HG03066 (cell line): ENCODE data around the gene SYNE2.

Experiments used
- ATAC-seq: cut with Tn5 transposase; IDR thresholded peaks from one replicate; pipeline ENCODE4 v1.9.1; 2021; ENCODE audit warnings: low read depth; ENCODE audit not compliant: unreplicated experiment

SYNE2 gene

DNA sequence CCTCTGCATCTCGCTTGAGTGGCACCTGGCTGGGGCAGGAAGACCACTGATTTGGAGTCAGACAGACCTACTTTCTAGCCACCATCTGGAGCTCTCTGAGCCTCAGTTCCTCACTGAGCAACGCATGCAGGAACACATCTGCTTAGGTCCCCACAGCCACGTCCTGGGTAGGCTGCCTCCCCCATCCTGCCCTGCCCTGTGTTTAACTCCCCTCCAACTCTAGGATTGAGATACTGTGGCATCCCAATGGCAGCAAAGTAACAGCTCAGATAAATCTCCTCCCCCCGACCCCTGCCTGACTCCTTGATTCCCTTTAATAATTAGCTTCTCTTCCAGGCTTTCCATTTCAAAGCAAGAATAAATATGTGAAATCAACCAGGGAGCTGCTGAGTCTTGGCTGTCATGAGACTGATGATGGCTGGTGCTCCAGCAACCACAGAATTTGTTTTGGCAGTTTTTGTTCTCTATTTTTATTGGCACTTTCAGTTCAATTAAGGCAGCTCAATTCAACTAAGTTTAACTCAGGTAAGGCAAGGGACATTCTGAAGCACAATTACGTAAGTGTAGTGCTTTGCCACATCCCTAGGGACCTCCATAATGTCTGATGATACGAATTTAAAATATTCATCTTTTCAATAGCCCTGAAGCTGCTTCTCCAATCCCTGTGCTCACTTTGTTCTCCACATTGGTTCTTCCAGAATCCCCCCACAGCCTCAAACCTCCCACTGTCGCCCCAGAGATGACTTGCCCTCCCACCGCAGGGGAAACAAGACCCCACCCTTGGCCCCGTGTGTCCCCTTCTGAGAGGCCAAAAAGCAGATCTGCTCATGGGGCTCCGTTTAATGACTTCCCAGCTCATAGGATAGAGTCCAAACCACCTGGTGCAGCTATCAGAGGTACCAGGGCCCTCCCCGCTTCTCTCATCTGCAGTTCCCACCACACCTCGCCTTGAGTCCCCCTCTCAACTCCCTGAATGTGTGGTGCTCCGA is 383.1 kb downstream of the SYNE2 start:
- ATAC-seq = peak; percentile 71

DNA sequence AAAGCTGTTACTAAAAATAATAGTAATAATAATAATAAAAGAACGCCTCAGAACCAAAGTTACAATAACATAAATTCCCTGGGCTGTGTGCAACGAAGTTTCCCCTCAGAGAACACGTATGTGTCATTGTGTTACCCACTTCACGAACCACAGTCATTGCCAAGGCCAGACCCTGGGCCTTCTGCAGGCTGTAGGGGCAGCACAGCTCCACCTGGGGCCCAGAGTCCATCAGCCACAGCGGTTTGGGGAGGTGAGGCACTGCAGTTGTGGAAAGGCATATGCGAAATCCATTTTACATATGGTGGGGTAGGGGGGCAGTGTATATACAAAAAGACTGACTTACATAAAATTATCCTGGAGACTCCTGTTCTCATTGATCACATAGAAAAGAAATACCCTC is 385.2 kb downstream of the SYNE2 start:
- no peak for ATAC-seq

DNA sequence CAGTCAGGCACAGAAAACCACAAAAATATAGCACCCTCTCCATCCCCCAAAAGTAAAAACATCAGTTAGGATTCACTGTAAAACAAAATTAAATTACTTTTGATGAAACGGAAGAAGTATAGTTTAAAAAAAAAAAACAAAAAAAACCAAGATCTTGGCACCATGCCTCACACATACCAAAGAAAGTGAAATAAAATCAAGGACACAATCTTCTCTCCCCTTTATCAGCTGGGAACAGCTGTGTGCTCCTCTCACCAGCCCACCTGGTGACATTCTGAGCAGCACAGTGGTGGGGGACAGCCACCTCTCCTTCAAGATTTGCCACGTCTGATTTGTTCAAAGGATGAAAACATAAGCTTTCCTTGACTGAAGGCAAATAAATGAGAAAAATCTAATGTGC is 385.8 kb downstream of the SYNE2 start:
- ATAC-seq = no peak

DNA sequence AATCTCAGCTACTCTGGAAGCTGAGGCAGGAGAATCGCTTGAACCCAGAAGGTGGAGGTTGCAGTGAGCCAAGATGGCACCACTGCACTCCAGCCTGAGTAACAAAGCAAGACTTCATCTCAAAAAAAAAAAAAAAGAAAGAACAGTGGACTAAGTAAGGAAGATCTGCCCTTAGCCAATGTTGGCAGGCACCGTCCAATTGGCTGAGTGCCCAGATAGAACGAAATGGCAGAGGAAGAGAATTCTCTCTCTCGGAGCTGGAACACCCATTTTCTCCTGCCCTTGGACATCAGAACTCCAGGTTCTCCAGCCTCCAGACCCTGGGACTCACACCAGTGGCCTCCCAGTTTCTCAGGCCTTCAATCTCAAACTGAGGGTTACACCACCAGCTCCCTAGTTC is 391.5 kb downstream of the SYNE2 start:
- ATAC-seq = no peak

DNA sequence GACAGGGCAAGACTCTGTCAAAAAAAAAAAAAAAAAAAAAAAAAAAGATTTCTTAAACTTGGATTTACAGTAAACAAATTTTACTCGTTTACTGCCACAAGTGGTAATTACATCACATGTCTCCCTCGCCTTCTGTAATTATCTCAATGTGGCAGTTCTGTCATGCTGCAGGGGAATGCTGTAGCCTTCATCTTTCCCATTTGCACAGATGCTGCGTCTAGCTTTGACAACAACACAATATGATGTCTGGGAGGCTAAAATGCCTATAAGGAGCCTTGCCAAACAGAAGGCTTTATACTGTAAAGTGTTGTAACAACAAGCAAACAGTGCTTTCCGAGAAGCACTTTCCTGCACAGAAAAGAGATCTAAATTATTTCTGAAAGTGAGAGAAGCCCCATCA is 392.7 kb downstream of the SYNE2 start:
- ATAC-seq = no peak

DNA sequence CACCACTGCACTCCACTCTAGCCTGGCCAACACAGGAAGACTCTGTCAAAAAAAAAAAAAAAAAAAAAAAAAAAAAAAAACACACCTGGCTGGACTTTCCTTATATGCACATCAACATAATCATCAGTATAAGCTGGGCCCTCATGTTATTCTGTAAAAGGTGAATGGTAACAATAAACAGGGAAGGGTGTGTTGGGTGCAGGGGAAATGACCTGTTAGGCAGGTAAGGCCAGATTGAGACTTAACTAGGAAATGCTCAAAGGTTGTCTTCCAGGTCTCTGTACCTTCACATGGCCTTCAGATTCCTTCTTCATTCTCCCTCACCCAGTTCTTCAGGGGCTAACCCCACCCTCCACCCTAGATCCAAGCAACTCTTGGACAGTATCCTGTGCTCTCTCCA is 393.9 kb downstream of the SYNE2 start:
- ATAC-seq = no peak

DNA sequence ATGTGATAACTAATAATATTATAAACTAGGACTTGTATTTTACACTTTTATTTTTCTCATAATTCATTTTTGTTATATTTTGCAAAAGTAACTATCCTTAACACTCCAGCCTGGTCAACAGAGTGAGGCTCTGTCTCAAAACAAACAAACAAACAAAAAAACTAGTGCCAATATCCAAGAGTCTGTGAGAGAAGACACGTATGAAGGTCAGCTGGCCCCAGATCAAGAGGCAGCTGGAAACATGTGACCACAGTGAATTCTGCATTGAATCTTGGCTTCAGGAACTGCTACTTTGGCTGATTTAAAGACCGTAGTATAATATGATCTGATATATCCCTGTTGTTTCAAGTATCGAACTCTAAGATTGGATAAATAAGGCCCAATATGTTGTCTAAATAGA is 394.4 kb downstream of the SYNE2 start:
- no peak for ATAC-seq

DNA sequence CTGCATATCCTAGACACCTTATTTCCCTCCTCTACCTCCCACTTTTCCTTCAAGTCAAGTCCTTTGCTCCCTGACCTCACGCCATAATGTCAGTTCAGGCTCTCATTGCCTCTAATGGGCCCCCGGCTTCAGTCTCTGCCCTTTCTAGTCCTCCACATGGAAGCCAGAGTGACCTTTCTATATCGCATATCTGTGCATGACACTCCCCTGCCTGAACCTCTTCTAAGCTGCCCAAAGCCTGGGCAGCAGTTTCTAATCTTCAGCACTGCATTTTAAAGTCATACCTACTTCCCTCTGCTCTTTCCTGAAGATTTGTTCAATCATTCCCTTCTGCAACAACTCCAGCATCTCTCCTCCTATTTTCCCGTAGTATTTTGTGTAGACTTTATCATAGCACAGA is 395.9 kb downstream of the SYNE2 start:
- ATAC-seq = no peak

DNA sequence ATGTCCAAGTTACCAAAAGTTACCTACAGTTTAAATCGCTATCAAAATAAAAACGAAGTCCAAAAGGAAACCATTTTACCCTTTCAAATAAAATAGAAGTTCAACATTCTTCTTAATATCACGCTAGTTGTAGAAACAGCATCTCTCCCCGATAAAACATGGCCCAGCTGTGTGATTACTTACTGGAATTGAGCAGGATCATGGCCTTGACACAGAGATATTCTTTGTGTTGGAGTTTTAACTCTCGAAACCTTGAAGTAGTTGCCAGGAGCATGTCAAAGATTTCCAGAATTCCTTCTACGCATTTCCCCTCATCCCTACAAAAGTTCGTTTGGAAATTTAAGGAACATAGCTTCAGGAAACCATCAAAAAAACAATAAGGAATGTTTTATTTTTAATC is 396.6 kb downstream of the SYNE2 start:
- ATAC-seq = no peak

DNA sequence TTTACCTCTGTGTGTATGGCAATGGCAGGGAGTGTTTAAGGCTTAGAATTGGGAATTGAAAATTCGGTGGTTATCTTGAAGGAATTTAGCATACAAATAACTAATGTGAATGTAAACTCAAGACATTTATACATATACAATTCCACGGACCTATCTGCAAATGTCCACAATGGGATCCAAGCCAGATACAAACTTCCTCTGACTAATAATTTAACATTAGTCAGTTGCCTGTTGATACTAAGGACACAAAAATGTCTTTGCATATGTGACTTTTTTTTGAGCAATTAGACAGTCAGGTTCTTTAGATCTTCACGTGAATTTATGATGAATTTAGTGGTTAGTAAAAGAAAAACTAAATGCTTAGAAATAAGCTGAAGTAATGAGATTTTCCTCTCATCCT is 400.9 kb downstream of the SYNE2 start:
- ATAC-seq = no peak

DNA sequence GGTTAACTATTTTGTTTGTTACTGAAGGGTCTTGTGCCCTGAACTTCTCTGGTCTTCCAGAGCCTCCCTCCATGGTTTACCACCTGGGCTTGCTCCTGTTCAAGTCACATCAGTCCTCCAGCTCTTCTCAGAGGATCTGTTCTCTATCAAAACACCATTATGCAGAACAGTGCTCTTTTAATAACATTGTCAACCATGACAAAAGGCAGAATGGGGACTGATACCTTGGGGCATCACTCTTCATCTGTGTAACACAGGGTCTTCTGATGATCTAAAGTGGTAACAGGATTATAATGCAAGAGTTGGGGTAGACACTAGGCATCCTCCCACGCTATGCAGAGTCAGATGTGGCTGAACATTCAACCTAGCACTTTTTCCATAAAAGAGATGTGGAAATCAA is 403.0 kb downstream of the SYNE2 start:
- no peak for ATAC-seq

DNA sequence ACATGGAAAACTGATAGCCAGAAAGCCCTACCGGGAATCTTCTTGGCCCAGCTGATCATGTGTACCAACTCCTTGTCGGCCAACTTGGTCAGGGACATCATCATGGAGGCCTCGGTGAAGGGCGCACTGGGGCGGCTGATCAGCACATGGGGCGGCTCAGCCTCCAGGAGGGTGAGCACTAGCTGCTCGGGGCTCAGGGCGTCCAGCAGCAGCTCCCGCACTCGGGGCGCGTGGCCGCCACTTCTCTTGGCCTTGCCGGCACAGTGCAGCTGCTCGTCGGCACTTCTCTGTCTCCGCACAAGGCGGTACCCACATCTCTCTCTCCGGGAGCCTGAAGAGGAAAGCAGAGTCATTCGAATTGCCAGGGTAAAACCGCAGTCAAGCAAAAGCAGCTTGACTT is 407.6 kb downstream of the SYNE2 start:
- ATAC-seq = no peak

DNA sequence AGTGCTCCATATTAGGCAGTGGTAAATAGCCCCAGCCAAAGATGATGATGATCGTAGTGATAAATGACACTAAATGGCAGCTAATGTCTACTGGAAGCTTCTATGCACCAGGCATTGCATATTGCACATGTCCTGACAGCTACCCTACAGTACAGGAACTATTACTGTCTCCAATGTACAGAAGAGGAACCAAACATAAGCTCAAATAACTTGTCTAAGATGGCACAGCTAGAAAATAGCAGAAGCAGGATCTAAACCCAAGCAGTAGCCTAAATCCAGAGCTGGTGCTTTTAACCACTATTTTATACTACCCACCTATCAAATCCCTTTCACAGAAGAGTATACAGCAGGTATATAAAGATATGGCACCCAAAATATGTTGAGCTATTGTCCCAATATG is 412.4 kb downstream of the SYNE2 start:
- ATAC-seq = no peak

DNA sequence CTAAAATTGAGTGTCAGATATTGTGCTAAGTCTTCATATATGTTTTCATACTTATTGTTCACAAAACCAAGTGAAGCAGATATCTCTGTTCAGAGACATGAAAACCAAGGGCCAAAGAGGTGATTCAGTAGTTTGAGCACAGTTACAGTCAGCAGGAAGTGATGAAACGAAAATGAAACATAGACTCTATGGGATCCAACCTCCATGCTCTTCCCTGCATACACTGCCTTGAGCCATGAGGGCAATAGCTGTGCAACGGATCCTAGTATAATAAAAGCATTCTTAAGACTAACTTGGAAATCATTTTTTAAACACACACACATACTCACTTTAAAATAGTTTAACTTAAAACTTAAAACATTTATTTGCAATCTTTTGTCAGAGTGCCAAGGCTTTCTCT is 413.4 kb downstream of the SYNE2 start:
- no peak for ATAC-seq

DNA sequence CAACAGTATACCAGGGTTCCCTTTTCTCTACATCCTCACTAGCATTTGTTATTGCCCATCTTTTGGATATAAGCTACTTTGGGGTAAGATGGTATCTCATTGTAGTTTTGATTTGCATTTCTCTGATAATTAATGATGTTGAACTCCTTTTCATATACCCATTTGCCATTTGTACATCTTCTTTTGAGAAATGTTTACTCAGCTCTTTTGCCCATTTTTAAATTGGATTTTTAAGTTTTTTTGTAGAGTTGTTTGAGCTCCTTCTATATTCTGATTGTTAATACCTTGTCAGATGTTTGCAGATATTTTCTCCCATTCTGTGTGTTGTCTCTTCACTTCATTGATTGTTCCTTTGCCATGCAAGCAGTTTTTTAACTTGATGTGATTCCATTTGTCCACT is 419.2 kb downstream of the SYNE2 start:
- ATAC-seq = no peak
